Mesenteric fat pad (tissue), 1 donor: Measurements from ENCODE around the gene PLEKHG4B. TPM values are rescaled to one million over a fixed set of nuclear protein-coding genes. Genes with fewer than 3 reads are reported as not detected.
A peak's percentile ranks its signal among the peaks of the same experiment; 100 is the strongest.

ENCODE experiments used
- DNase-seq: peaks from one replicate; pipeline ENCODE4 v3.0.0-alpha.2; 2020; ENCODE audit warnings: low spot score
- total RNA-seq: library from RNA; stranded (reverse); fragmentation: NEBNext Ultra II Directional; extraction: Animal tissue kit (Norgen Biotek cat#: 25700); gene quantifications from one replicate; pipeline ENCODE4 v1.2.1, GENCODE V29; 2021
- donor health status: DM: yes; HTN: yes; CAD: no.

Gene PLEKHG4B
- total RNA-seq, 1 donor from 2014 or later, result not detected

DNA sequence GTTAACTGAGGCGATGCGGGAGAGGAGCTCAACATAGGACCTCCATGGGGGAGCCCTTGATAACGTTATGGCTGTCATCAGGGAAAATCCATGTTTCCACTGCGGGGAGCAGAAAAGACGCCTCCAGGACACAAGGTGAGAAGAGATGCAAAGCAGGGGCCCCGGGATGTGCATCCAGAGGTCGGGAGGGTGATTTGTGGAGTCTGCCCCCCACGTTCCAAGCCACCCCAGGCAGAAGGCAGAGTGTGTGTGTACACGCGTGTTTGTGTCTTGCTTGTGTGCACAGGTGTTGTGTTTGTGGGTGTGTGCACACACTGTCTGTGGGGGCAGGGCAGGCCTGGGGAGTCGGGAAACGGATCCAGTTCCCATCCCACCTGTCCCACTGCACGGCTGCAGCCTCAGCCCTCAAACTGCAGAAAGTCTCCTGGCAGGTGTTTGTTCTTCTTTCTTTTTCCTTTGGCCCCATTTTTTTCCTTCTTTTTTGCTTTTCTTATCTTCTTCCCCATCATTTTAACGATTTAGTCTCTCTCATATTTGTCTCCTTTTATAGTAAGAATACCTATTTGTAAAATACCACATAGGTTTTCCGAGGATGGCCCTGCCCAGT, 17.4 kb upstream of the PLEKHG4B start:
- no peak for DNase-seq

GRCh38 chr5:75331-76320, 16.3 kb upstream of the PLEKHG4B start:
- DNase-seq, result no peak

- DNase-seq, result no peak
These were observed 15.4 kb upstream of the PLEKHG4B start for GRCh38 chr5:76358-77169.

- no peak for DNase-seq
These were observed 14.8 kb upstream of the PLEKHG4B start for GRCh38 chr5:77170-77501.

DNA sequence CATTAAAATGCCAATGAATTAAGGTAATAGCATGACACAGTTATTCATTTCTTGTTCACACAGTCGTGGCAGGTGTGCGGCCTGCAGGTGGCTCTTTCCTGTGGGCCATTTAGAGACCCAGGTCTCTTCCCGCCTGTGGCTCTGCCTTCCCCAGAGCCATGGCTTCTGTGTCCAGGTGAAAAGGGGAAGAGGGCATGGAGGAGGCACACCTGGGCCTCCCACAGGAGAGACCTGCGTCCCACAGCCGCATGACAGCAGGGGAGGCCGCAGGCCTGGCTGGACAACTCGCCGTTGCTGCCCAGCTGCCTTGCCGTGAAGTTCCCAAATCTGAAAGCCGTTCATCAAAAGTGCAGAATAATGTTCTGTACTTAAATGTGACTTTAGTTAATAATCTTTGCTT, 14.4 kb upstream of the PLEKHG4B start:
- no peak for DNase-seq

DNA sequence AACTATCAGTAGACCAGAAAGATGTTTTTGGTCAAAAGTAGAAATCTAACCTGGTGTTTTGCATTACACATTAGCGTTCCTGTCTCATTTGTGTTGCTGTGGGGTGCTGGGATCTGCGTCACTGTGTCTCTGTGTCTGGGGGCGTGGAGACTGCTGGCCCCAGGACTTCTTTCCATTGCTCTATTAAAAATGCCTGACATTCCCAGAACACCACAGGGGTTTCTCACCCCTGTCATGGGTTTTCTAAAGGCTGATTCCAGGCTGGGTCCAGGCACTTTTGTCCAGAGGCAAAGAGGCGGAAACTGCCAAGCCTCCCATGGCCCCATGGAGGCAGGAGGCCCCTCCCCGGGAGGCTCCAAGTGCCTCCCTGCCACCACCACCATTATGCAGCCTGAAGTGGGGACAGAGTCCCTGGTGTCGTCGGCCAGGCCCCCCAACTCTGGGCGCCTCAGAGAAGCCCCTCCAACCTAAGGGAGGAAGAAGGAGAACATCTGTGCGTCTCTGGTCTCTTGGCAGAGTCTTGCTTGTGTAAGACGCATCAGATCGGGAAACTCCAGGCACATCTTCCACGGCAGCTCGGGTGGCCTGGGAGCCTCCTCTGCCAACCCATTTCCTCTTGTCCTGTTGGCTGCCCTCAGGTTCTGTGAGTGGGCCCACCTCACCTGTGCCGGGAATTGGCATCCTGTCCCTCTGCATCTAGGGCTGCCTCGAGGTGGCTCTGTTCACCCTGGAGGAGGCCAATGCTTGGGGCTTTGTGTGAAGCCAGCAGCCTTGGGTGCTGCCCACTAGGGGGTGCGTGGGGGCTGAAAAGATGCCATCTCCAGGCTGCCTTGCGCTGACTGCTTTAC, 13.8 kb upstream of the PLEKHG4B start:
- DNase-seq, result no peak

DNA sequence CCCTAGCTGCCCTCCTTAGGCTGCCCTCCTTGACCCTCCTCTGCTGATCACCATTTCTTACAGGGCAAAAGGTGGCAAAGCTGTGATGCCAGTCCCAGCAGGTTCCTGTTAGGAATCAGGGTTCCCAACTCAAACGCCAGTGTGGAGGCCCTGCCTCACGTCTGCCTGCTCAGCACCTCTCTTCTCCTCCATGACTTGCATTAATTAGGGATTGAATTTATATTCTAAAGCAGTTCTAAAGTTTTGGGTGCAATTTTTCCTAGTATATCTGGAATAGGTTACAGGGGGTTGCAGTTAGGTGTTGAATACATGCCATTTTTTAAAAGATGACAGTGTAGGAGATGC, 13.2 kb upstream of the PLEKHG4B start:
- no peak for DNase-seq

- no peak for DNase-seq
These were observed 12.7 kb upstream of the PLEKHG4B start for GRCh38 chr5:79263-79662.

DNA sequence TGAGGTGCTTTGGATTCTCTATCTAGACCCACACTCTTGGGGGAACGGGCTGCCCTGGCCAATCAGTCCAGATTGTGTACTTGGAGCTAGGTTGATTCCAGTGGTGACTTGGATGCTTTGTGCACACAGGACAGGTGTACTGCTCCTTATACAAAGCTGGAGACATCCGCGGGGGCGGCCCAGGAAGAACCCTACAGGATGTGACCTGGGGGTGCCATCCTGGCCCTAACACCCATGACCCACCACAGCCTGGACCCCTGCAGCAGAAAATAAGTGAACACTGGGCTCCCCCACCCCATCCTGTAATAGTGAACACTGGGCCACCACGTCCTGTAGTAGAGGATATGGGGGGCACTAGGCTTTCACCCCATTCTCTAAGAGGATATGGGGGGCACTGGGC, 12.1 kb upstream of the PLEKHG4B start:
- no peak for DNase-seq

DNA sequence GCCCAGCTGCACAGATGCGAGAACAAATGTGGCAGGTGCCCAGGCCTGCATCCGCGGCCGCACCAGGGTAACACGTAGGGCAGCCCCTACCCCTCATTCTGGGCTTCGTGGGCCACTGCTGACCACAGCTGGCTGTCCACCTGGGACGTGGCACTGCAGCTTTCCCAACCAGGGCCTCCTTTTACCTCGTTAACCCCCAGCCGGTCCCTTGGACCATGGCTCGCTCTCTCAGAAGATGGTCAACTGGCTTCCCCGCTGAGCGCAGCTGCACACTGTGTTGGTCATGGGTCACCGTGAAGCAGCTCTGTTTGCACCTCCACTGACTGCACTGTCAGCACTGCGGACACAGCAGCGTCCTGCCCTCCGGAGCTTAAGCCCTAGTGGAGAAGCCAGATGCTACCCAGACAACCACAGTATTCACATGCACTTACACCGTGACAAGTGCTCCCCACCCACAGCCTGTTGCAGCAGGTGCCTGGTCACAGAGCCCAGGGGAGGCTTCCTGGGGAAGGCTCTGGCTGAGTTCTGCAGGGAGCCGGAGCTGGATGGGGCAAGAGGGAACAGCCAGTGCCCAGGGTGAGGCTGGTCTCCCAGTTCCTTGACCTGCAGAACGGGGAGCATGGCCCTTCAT, 10.5 kb upstream of the PLEKHG4B start:
- no peak for DNase-seq

GRCh38 chr5:82097-82496, 9.9 kb upstream of the PLEKHG4B start:
- DNase-seq, result no peak

DNA sequence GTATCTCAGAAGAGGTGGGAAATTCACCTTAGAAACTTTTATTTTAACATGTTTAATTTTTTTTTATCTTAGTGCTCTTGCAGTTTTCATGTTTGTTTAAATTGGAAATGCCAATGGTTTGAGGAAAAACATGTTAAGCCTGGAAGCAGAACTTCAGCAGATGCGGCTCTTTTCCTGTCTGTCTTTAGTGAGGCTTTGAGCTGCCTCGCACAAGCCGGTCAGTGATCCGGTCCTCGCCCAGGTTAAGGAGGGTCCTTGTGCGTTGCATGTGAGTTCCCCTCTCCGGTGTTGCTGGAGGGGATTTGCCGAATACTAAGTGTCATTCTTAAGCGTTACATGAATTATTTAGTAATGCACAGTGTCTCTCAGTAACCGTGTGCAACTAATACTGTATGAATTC, 9.4 kb upstream of the PLEKHG4B start:
- no peak for DNase-seq

DNA sequence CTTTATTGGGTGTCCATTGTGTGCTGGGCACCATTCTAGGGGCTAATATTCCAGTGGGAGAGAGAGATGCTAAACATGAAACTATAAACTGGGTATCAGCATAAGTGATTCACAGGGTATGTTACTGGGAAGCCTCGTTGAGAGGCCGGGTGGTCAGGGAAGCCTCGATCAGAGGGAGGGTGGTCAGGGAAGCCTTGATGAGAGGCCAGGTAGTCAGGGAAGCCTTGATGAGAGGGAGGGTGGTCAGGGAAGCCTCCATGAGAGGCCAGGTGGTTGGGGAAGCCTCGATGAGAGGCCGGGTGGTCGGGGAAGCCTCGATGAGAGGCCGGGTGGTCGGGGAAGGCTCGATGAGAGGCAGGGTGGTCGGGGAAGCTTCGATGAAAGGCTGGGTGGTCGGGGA, 8.9 kb upstream of the PLEKHG4B start:
- DNase-seq, result no peak

DNA sequence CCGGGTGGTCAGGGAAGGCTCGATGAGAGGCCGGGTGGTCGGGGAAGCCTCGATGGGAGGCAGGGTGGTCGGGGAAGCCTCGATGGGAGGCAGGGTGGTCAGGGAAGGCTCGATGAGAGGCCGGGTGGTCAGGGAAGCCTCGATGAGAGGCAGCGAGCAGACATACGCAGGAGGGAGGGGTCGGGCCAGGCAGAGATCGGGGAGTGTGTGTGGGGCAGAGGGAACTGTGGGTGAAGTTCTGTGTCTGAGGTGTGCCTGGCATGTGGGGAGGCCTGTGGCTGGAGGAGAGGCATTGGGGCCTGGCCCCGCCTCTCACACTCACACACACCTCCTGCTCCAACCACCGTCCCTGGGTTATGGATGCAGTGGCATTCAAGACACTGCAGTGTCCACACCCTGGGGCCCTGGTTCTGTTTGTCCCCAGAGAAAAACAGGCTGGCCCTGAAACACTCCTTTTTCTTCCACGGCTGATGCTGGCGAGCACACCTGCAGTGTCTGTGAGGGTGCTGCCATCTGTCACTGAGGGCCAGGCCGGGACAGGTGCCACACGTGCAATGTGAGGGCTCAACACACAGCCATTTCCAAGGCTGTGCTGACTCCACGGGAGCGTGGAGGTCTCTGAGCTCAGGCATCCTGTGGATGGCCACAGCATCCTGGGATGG, 6.5 kb upstream of the PLEKHG4B start:
- no peak for DNase-seq

- DNase-seq, result peak; percentile 82
These were observed 2.4 kb upstream of the PLEKHG4B start for GRCh38 chr5:89337-90286.

DNA sequence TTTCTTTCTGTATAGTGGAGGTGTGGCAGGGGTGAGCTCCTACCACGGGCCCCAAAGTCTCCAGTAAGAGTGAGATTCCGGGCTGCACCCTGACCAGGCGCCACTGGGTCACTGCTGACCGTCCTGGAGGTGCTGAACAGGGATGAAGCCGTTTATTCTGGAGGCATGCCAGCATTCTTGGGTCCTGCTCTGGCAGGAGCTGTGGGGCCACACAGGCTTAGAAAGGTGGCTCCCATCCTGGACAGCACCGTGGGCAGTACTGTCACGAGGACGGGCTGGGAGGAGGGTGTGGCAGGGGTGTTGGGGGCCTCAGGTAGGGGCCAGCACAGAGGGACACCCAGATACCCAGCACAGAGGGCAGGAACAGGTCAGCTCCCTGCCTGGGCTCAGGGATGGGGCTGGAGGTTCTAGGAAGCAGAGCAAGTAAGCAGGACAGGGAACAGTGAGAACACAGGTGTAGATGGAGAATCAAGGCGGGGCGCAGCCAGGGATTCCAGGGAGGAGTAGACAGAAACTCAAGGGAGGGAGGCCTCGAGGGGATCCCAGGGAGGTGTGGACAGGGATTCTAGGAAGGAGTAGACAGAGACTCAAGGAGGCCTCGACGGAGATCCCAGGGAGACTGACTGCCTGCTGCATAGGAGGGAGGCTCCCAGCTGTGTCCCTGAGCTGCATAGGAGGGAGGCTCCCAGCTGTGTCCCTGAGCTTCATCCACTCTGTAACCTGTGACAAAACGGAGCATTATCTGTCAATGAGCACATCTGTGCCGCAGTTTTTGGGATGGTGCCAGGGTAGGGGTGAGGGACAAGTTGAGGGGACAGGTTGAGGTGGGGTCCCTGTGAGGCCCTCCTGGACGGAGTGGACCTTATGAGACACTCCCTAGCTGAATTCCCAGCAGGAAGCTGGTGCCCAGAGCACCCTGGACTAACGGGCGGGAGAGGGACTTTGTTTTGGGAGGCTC, 1.1 kb upstream of the PLEKHG4B start:
- peak; percentile 77 for DNase-seq

DNA sequence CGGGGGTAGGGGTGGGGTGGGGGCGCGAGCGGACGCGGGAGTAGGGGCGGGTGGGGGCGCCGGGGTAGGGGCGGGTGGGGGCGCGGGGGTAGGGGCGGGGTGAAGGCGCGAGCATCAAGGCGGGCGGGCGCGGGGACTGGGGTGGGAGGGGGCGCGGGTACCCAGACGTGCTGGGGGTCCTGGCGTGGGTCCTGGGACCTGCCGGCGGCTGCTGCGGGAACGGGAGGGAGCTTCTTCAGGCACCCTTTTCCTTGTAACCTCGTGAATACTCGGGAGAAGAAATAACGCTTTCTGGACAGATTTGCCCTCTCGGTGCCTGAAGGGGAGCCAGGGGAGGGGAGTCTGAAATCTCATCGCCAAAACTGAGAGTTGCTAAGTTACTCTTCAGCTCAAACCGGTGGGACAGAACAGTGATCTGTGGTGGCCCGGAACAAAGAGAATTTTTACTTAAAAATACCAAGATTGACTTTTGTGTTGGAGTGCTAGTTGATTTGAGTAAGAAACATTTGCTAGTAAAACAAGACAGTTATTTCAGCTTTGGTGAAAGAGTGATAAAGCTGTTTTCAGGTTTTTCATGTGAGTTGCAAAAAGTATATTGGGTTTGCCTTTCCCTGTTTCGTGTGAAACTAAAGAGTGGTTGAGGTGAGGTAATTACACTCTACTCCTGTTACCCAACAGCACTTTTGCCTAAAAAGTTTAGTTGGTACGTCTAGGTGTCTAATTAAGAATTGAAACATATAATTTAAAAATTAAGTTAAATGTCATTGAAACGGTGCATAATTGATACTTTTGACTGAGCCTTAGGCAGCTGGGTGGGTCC, 643 bp downstream of the PLEKHG4B start:
- DNase-seq, result no peak
